Measurements from ENCODE around the gene PACSIN3.
A peak's percentile ranks its signal among the peaks of the same experiment; 100 is the strongest.

Gene PACSIN3

GRCh38 chr11:47175746-47176327, 10.4 kb downstream of the PACSIN3 start:
- no peak for DNase-seq

GRCh38 chr11:47172740-47173336, 13.4 kb downstream of the PACSIN3 start:
- DNase-seq, result no peak

- DNase-seq, result no peak
Measured at GRCh38 chr11:47171856-47172255, 14.4 kb downstream of the PACSIN3 start.

GRCh38 chr11:47171061-47171838, 15.0 kb downstream of the PACSIN3 start:
- DNase-seq, result no peak

GRCh38 chr11:47166368-47166767, 19.9 kb downstream of the PACSIN3 start:
- no peak for DNase-seq

GRCh38 chr11:47165253-47165840, 20.9 kb downstream of the PACSIN3 start:
- DNase-seq, result no peak

- no peak for DNase-seq
Measured at GRCh38 chr11:47164321-47164720, 21.9 kb downstream of the PACSIN3 start.

GRCh38 chr11:47163898-47164297, 22.3 kb downstream of the PACSIN3 start:
- DNase-seq, result no peak

- DNase-seq, result no peak
Measured at GRCh38 chr11:47163193-47163592, 23.0 kb downstream of the PACSIN3 start.

GRCh38 chr11:47162426-47162825, 23.8 kb downstream of the PACSIN3 start:
- DNase-seq, result no peak

GRCh38 chr11:47161890-47162289, 24.3 kb downstream of the PACSIN3 start:
- no peak for DNase-seq

GRCh38 chr11:47161134-47161854, 24.9 kb downstream of the PACSIN3 start:
- peak; percentile 80 for DNase-seq

- DNase-seq, result no peak
Measured at GRCh38 chr11:47160753-47161133, 25.5 kb downstream of the PACSIN3 start.

GRCh38 chr11:47158242-47158641, 28.0 kb downstream of the PACSIN3 start:
- DNase-seq, result no peak

- no peak for DNase-seq
Measured at GRCh38 chr11:47157805-47158204, 28.4 kb downstream of the PACSIN3 start.

GRCh38 chr11:47156951-47157350, 29.3 kb downstream of the PACSIN3 start:
- DNase-seq, result no peak

GRCh38 chr11:47156333-47156732, 29.9 kb downstream of the PACSIN3 start:
- DNase-seq, result no peak

- no peak for DNase-seq
Measured at GRCh38 chr11:47155879-47156278, 30.4 kb downstream of the PACSIN3 start.

- no peak for DNase-seq
Measured at GRCh38 chr11:47154616-47155570, 31.3 kb downstream of the PACSIN3 start.

- peak; percentile 92 for DNase-seq
Measured at GRCh38 chr11:47152953-47153950, 33.0 kb downstream of the PACSIN3 start.
